ENCODE results near the gene NECTIN4. TPM values are rescaled to one million over a fixed set of nuclear protein-coding genes. Genes with fewer than 3 reads are reported as not detected.

NECTIN4 gene
- total RNA-seq, 1 experiment from 2014 or later = 0.04 TPM

GRCh38 chr1:161082483-161082882 is 6.9 kb downstream of the NECTIN4 start:
- peaks cover 30% of the 10 kb centered on the region for H3K4me1 ChIP-seq
- H3K36me3 ChIP-seq = no peaks in the 10 kb centered on the region
- no peaks in the 10 kb centered on the region for H3K9me3 ChIP-seq (replicated peaks)
- H3K27ac ChIP-seq = no peak overlapping the region
- DNase-seq = no peak
- no peaks in the 10 kb centered on the region for H3K27me3 ChIP-seq
- H3K4me3 ChIP-seq = no peak overlapping the region

DNA sequence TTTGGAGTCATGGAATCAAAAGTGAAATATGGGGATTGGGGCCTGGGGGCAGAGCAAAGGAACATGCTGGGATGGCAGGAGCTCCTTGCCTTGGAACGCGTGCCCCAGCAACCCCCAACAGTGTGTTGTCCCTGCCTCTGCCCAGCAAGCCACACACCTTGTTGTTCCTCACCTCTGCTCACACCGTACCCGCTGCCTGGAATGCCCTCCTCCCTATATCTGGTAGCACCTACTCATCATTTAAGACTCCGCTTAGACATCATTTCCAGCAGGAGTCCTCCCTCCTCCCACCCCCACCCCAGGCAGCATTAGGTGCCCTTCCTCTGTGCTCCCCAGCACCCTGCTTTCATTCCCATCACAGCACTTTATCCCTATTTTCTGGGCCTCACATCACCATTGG is 7.8 kb downstream of the NECTIN4 start:
- Histone ChIP-seq H3K4me3 (no peak overlapping the region), H3K27ac (no peak overlapping the region), H3K4me1 (peaks cover 30% of the 10 kb centered on the region), H3K9me3 (replicated peaks) (no peaks in the 10 kb centered on the region), H3K27me3 (no peaks in the 10 kb centered on the region), H3K36me3 (no peaks in the 10 kb centered on the region)
- DNase-seq = no peak

GRCh38 chr1:161080441-161081405 is 8.6 kb downstream of the NECTIN4 start:
- DNase-seq = no peak
- Histone ChIP-seq H3K4me3 (no peak overlapping the region), H3K36me3 (no peaks in the 10 kb centered on the region), H3K27ac (no peak overlapping the region), H3K9me3 (replicated peaks) (no peaks in the 10 kb centered on the region), H3K4me1 (peaks cover 27% of the 10 kb centered on the region), H3K27me3 (no peaks in the 10 kb centered on the region)

GRCh38 chr1:161079436-161080110 is 9.8 kb downstream of the NECTIN4 start:
- H3K27ac ChIP-seq = no peak overlapping the region
- H3K27me3 ChIP-seq = no peaks in the 10 kb centered on the region
- no peak for DNase-seq
- H3K4me1 ChIP-seq = peaks cover 19% of the 10 kb centered on the region
- no peak overlapping the region for H3K4me3 ChIP-seq
- no peaks in the 10 kb centered on the region for H3K36me3 ChIP-seq
- no peaks in the 10 kb centered on the region for H3K9me3 ChIP-seq (replicated peaks)

DNA sequence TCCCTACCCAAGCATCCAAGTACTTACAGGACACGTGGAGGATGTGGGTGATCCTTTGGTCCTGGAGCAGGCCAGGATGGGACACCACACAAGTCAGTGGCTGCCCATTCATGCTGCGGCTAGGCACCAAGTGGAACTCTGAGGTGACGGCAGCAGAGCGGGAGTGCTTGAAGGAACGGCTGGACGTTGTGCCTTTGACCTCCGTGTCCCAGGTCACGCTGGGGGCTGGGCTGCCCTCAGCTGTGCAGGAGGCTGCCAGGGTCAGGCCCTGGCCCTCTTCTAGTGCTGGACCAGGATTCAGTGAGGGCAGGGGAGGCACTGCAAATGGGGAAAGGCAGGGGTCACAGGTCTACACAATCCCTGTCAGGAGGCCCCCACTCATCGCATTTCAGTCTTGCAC is 11.9 kb downstream of the NECTIN4 start:
- no peak overlapping the region for H3K4me3 ChIP-seq
- peaks cover 4% of the 10 kb centered on the region; the same call in 1 of the 2 replicates for H3K4me1 ChIP-seq
- no peaks in the 10 kb centered on the region for H3K27me3 ChIP-seq
- no peaks in the 10 kb centered on the region for H3K36me3 ChIP-seq
- H3K9me3 ChIP-seq (replicated peaks) = no peaks in the 10 kb centered on the region
- no peak for DNase-seq
- no peak overlapping the region for H3K27ac ChIP-seq

DNA sequence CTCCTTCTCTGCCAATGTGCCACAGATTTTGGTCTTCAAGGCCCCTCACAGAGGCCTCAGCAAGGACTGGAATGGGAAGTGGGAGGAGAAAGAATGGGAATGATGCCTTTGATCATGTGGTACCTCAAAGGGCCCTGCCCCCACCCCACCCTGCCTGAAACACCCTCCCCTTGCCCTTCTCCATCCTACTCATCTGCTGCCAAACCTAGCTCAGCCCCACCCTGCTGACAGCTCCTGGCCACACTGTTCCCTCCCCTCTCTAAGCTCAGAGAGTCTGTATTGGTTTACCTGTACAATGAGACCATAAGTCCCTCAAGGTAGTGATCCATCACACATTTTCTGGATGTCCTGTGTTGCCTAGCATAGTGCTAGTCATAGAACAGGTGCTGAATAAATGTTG is 12.9 kb downstream of the NECTIN4 start:
- no peak overlapping the region for H3K4me3 ChIP-seq
- DNase-seq = no peak
- H3K27me3 ChIP-seq = no peaks in the 10 kb centered on the region
- peaks cover 4% of the 10 kb centered on the region; the same call in 1 of the 2 replicates for H3K4me1 ChIP-seq
- no peaks in the 10 kb centered on the region for H3K9me3 ChIP-seq (replicated peaks)
- no peak overlapping the region for H3K27ac ChIP-seq
- no peaks in the 10 kb centered on the region for H3K36me3 ChIP-seq

DNA sequence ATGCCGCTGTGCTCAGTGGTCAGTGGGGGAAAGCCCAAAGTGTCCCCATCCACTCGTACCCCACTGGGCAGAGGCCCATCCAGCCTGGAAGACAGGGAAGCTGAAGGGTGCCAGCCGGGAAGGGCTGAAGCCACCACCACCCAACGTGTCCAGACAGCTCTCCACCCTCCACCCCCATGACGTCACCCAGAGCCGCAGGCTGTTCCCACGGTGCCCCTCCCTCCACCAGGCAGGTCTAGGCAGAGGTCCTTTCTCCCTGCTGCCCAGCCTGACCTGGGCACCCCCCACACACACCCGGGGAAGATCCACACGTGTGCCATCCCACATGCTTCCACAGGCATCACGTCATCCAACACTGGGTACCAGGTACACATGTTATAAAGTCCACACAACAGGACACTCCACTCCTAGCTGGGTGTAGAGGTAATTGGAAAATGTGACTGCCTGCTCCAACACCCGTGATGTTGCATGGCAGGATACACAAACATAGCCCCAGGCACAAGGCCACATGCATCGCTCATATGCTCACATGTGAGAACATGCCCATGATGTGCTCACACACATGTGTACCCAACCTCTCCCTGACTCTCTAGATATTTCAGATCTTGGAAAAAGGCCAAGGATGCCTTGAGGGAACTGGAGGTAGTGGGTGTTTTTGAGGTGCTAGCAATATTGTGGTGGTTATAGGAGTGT is 14.5 kb downstream of the NECTIN4 start:
- no peak overlapping the region for H3K27ac ChIP-seq
- no peaks in the 10 kb centered on the region for H3K9me3 ChIP-seq (replicated peaks)
- DNase-seq = peak; percentile 21 to 25
- no peaks in the 10 kb centered on the region for H3K36me3 ChIP-seq
- H3K27me3 ChIP-seq = no peaks in the 10 kb centered on the region
- peaks cover 4% of the 10 kb centered on the region; the same call in 1 of the 2 replicates for H3K4me1 ChIP-seq
- H3K4me3 ChIP-seq = no peak overlapping the region

- Histone ChIP-seq H3K36me3 (no peaks in the 10 kb centered on the region), H3K4me1 (peaks cover 4% of the 10 kb centered on the region; the same call in 1 of the 2 replicates), H3K9me3 (replicated peaks) (no peaks in the 10 kb centered on the region), H3K27ac (no peak overlapping the region), H3K4me3 (no peak overlapping the region), H3K27me3 (no peaks in the 10 kb centered on the region)
- DNase-seq = no peak
Observed at GRCh38 chr1:161073474-161074121, 15.8 kb downstream of the NECTIN4 start.

- H3K9me3 ChIP-seq (replicated peaks) = no peaks in the 10 kb centered on the region
- H3K27ac ChIP-seq = no peak overlapping the region
- peaks cover 4% of the 10 kb centered on the region; the same call in 1 of the 2 replicates for H3K4me1 ChIP-seq
- H3K4me3 ChIP-seq = no peak overlapping the region
- no peaks in the 10 kb centered on the region for H3K27me3 ChIP-seq
- no peak for DNase-seq
- H3K36me3 ChIP-seq = no peaks in the 10 kb centered on the region
Observed at GRCh38 chr1:161072751-161073449, 16.5 kb downstream of the NECTIN4 start.

DNA sequence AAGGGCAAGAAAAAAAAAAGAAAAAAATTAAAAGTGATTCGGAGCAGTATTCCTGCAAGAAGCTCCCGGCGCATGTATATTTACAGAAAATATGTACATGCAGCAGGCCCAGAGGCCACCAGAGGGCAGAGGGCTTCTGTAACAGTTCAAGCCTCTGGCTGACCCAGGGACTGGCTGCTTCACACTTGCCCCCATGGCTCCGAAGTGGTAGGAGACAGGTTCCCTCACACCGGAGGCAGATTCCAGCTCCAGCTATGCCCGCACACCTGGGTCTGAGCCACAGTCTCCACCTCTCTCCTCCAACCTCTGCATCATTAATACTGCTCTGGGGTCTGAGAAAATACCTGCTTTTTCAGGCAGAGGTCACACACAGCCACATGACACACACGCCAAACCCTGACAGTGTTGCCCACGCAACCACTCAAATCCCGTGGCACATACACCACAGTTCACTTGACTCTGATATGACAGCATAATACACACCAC is 17.4 kb downstream of the NECTIN4 start:
- peak; percentile 47 for DNase-seq
- Histone ChIP-seq H3K36me3 (no peaks in the 10 kb centered on the region), H3K9me3 (replicated peaks) (no peaks in the 10 kb centered on the region), H3K4me3 (no peak overlapping the region), H3K27ac (no peak overlapping the region), H3K4me1 (peaks cover 4% of the 10 kb centered on the region; the same call in 1 of the 2 replicates), H3K27me3 (no peaks in the 10 kb centered on the region)

- no peak for DNase-seq
- H3K36me3 ChIP-seq = no peaks in the 10 kb centered on the region
- no peaks in the 10 kb centered on the region for H3K27me3 ChIP-seq
- no peak overlapping the region for H3K4me3 ChIP-seq
- H3K4me1 ChIP-seq = peaks cover 4% of the 10 kb centered on the region; the same call in 1 of the 2 replicates
- H3K9me3 ChIP-seq (replicated peaks) = no peaks in the 10 kb centered on the region
- no peak overlapping the region for H3K27ac ChIP-seq
Observed at GRCh38 chr1:161070761-161071160, 18.6 kb downstream of the NECTIN4 start.

DNA sequence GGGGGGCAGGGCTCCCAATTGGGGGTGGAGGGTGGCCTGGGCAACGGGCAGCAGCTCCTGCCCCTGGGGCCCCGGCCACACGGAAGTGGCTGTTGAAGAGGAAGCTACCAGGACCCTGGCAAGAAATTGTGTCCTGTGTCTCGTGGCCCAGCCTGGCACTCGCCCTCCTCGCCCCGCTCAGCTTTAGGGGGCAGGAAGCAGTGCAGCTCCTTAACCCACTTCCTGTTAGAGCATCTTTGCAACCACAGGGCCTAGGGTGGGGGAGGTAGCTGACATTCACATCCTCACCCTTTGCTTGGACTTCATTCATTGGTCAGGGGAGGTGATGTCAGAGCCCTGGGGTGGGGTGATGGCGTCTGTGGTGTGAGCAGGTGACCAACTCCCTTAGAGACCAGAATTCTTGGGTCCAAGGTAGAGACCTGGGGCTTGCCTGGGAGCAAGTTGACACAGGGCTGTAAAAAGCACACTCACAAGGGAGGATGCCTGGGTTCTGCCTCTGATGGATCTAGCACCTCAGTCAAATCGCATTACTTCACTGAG is 19.6 kb downstream of the NECTIN4 start, which contains the start of gene ARHGAP30:
Gene ARHGAP30, minus strand, starts transcription at position 161 of the 540 bp plus-strand sequence. CDS start 267 bp downstream, outside the sequence.
- H3K27me3 ChIP-seq = no peaks in the 10 kb centered on the region
- no peak within 1 kb of the TSS for H3K27ac ChIP-seq
- DNase-seq = peak; percentile 16 to 21
- peaks cover 4% of the 10 kb centered on the region; the same call in 1 of the 2 replicates for H3K4me1 ChIP-seq
- no peaks in the 10 kb centered on the region for H3K36me3 ChIP-seq
- no peaks in the 10 kb centered on the region for H3K9me3 ChIP-seq (replicated peaks)
- H3K4me3 ChIP-seq = no peak within 1 kb of the TSS

DNA sequence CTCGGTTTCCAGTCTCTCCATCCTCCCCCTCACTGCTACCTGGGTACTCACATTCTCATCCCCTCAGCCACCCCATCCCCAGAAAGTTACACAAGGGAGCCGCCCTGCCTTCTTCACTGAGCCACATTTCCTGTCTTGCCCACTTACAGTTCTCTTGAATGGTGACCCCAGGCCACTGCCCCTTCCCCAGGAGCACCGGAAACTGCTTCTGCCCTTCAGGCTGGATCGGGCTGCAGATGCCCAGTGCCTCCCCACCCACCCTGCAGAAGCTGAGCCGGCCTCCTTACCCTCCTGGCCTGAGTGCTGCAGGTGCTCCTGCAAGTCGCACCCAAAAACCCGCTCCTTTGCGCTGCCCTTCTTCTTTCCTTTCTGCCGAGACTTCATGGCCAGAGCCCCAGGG is 20.1 kb downstream of the NECTIN4 start:
- no peaks in the 10 kb centered on the region for H3K27me3 ChIP-seq
- no peaks in the 10 kb centered on the region for H3K36me3 ChIP-seq
- no peak overlapping the region for H3K4me3 ChIP-seq
- no peak for DNase-seq
- H3K9me3 ChIP-seq (replicated peaks) = no peaks in the 10 kb centered on the region
- no peak overlapping the region for H3K27ac ChIP-seq
- H3K4me1 ChIP-seq = no peaks in the 10 kb centered on the region
